GM21786 (cell line): ENCODE measurements around the gene APOC1.

Source experiments
- ATAC-seq: cut with Tn5 transposase; IDR thresholded peaks from one replicate; pipeline ENCODE4 v1.9.1; 2021; ENCODE audit not compliant: unreplicated experiment

The APOC1 gene

DNA sequence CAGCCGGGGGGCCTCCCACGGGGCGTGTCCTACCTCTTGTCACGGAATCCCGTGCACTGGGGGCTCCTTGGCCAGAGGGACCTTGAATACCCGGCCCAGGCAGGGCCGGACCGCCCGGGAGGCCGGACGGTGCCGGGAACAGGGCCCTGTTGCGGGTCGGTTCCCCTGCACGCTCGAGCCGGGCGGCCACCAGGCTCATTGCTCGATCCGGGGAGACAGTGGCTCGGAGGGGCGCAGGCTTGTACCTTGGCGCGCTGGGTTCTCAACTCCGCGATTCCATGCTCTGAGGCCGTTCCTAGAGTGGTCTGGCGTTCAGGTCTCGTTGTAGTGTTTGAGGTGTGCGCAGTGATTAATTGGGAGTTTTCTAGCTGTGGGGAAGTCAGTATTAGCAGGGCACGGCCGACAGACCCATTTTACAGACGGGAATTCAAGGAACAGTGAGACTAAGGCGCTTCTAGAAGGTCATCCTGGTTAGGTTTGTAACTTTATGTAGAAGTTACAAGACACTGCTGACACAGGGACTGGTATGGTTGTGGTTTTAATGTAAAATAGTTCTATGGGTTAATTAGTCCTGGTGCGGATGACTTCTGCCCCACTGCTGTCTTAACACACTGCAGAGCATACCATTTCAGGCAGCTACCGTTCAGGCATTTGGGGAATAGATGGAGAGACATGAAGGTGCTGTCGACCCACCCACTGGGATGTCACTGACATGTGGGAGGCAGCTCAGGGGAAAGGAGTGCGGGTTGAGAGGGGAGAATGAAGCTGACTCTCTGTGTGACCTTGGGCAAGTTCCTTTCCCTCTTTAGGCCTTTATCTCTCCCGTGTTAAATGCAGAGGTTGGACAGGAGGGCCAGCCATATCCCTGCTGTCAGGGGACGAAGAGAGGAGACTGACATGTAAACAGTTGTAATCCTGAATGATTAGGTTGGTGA lies 41.4 kb downstream of the APOC1 start:
- no peak for ATAC-seq

DNA sequence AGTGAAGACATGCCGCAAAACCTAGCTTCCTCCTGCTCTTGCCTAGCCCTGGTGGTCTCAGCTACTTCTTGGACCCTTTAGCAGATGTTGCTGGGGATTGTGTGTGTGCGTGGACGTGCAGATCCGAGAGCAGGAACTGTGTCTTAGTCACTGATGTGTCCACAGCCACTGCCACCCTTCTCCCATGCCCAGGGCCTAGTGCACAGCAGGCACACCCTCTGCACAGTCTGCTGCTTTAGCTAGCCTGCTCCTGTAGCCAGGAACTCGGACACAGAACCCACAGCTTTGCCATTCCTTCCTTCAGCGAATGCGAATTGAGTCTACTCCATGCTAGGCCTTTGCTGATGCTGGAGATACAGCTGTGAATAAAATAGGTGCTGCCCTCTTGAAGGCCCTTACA lies 43.1 kb downstream of the APOC1 start:
- no peak for ATAC-seq

- ATAC-seq: no peak
These were observed 43.7 kb downstream of the APOC1 start for GRCh38 chr19:44958090-44958489.

- ATAC-seq: no peak
These were observed 45.3 kb downstream of the APOC1 start for GRCh38 chr19:44959691-44960090.

- ATAC-seq: no peak
These were observed 46.7 kb downstream of the APOC1 start for GRCh38 chr19:44960906-44961728.

DNA sequence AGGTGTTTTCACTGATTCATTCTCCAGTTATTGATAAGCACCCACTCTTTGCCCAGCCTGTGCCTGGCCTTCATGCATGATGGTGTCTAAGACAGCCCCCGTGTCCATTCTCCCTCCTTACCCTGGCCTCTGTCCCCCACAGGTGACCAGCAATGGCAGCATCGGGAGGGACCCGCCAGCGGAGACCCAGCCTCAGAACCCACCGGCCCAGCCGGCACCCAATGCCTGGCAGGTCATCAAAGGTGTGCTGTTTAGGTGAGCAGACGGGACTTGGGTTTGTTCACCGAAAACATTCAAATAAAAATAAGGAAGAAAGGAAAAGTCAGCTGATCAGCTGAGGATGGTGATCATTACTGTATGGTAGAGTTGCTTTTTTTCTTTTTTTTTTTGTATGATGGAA lies 47.4 kb downstream of the APOC1 start:
- ATAC-seq: no peak

DNA sequence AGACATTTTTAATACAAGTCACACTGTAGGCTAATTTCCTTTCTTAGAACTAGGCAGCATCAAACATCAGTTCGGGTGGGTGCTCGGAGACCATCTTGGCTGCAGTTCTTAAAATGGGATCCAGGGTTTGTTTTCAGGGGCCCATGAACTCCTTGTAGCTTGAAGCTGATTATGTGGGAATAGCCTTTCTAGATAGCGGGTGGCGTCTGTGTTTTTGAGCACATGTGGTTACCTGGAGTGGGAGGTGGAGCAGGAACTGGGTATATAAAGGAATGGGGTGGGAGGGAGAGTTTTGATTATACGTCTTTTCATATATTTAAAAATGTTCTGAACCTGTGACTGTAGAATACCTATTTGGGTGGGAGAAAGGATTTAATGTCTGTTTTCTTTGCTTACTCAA lies 53.7 kb downstream of the APOC1 start:
- no peak for ATAC-seq

- ATAC-seq: no peak
These were observed 54.3 kb downstream of the APOC1 start for GRCh38 chr19:44968670-44969069.
